Nephron (organoid): ENCODE results near the gene CXCL9.
A peak's percentile ranks its signal among the peaks of the same experiment; 100 is the strongest.

Experiments
- H3K27ac Mint-ChIP-seq, 3 experiments: 2 replicates each; pipeline ENCODE4 v1.8.0; 2020; ENCODE audit warnings: mixed read lengths in 3 of 3, mild to moderate bottlenecking in 2 of 3, moderate library complexity in 1 of 3
- H3K27me3 Mint-ChIP-seq: 2 replicates; pipeline ENCODE4 v1.8.0; 2021; ENCODE audit warnings: low read depth, mild to moderate bottlenecking, moderate library complexity, mixed read lengths
- H3K36me3 Mint-ChIP-seq: 2 replicates; pipeline ENCODE4 v1.8.0; 2020; ENCODE audit warnings: low read depth, mixed read lengths
- H3K4me1 Mint-ChIP-seq: 2 replicates; pipeline ENCODE4 v1.8.0; 2020; ENCODE audit warnings: mixed read lengths
- H3K4me3 Mint-ChIP-seq, 3 experiments: 2 replicates each; pipeline ENCODE4 v1.8.0; 2020; ENCODE audit warnings: mild to moderate bottlenecking in 3 of 3, mixed read lengths in 3 of 3, moderate library complexity in 2 of 3
- H3K9me3 Mint-ChIP-seq: 2 replicates; pipeline ENCODE4 v1.8.0; 2020; ENCODE audit warnings: mixed read lengths
- TF ChIP-seq, protein P1 (sequence below), 3 experiments: fragments of 200-600 bp; sonication (generic); IDR thresholded peaks; one replicate each; pipeline ENCODE4 v1.5.0; 2021; ENCODE audit warnings: antibody characterized with exemption in 3 of 3; ENCODE audit not compliant: unreplicated experiment in 3 of 3

Gene CXCL9

DNA sequence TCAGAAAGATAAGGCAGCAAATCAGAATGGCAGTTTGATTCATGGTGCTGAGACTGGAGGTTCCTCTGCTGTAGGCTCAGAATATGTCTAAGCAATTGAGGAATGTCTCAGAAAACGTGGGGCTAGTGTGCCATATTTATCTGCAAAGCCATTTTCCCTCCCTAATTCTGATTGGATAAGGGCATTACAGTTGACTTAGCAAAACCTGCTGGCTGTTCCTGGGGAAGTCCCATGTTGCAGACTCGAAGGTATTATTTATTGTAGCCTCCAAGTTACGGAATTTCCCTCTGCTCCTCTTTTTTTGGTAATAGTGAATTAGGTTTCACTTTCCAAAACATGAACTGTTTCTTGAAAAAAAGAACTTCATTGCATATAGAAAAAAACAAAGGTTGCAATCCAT is 16.1 kb upstream of the CXCL9 start, which contains the start of gene CXCL10:
Gene CXCL10, minus strand, starts transcription at position 109 of the 400 bp plus-strand sequence. Its CDS starts 66 bp downstream, at position 43.
- Mint-ChIP-seq H3K27me3 (no peaks in the 10 kb centered on the region), H3K9me3 (no peaks in the 10 kb centered on the region), H3K4me3 (no peak within 1 kb of the TSS), H3K4me1 (peaks cover 3% of the 10 kb centered on the region), H3K36me3 (no peaks in the 10 kb centered on the region), H3K27ac (no peak within 1 kb of the TSS)
- TF ChIP-seq, protein P1, sequence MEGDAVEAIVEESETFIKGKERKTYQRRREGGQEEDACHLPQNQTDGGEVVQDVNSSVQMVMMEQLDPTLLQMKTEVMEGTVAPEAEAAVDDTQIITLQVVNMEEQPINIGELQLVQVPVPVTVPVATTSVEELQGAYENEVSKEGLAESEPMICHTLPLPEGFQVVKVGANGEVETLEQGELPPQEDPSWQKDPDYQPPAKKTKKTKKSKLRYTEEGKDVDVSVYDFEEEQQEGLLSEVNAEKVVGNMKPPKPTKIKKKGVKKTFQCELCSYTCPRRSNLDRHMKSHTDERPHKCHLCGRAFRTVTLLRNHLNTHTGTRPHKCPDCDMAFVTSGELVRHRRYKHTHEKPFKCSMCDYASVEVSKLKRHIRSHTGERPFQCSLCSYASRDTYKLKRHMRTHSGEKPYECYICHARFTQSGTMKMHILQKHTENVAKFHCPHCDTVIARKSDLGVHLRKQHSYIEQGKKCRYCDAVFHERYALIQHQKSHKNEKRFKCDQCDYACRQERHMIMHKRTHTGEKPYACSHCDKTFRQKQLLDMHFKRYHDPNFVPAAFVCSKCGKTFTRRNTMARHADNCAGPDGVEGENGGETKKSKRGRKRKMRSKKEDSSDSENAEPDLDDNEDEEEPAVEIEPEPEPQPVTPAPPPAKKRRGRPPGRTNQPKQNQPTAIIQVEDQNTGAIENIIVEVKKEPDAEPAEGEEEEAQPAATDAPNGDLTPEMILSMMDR (IDR thresholded peaks at IDR 0.05; ENCODE audit: unreplicated experiment in 3 of 3) = no peak

DNA sequence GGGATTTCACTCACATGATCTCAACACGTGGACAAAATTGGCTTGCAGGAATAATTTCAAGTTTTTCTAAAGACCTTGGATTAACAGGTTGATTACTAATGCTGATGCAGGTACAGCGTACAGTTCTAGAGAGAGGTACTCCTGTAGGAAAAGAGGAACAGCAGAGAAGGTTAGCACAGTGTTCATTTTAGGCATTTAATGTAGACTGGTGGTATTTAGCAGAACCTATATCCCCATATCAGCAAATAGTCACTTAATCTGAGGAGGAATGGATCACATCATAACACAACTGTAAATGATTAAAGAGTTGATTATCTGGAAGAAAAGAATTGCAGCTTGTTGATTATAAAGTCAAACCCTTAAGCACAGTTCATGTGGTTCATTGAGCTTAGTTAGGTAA is 15.4 kb upstream of the CXCL9 start:
- H3K4me1 Mint-ChIP-seq = no peaks in the 10 kb centered on the region
- TF ChIP-seq, protein P1 (IDR thresholded peaks at IDR 0.05; ENCODE audit: unreplicated experiment in 3 of 3) = no peak
- H3K4me3 Mint-ChIP-seq = no peak overlapping the region
- no peaks in the 10 kb centered on the region for H3K36me3 Mint-ChIP-seq
- H3K9me3 Mint-ChIP-seq = no peaks in the 10 kb centered on the region
- no peaks in the 10 kb centered on the region for H3K27me3 Mint-ChIP-seq
- H3K27ac Mint-ChIP-seq = no peak overlapping the region

DNA sequence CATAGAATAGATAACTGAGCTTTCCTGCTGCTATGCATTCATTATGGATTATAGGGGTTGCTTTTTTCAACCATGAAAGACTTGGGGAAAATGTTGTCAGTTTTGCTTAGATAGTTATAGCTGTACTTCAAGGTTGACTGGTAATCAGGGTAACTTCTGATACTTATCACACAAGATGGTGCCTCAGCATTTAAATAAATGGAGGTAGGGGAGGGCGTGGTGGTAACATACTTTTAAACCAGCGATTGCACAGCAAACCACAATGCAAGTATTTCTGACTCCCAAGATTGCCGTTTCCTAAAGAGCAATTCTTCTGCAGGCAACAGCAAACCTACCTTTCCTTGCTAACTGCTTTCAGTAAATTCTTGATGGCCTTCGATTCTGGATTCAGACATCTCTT is 14.7 kb upstream of the CXCL9 start:
- Mint-ChIP-seq H3K27ac (no peak overlapping the region), H3K9me3 (no peaks in the 10 kb centered on the region), H3K36me3 (no peaks in the 10 kb centered on the region), H3K27me3 (no peaks in the 10 kb centered on the region), H3K4me3 (no peak overlapping the region), H3K4me1 (no peaks in the 10 kb centered on the region)
- TF ChIP-seq, protein P1 (IDR thresholded peaks at IDR 0.05; ENCODE audit: unreplicated experiment in 3 of 3) = no peak

- Mint-ChIP-seq H3K27me3 (no peaks in the 10 kb centered on the region), H3K36me3 (no peaks in the 10 kb centered on the region), H3K27ac (no peak overlapping the region), H3K4me3 (no peak overlapping the region), H3K4me1 (peaks cover 13% of the 10 kb centered on the region), H3K9me3 (no peaks in the 10 kb centered on the region)
- TF ChIP-seq, protein P1 (IDR thresholded peaks at IDR 0.05; ENCODE audit: unreplicated experiment in 3 of 3) = no peak
Measured at GRCh38 chr4:76017056-76017686, 9.9 kb upstream of the CXCL9 start.

GRCh38 chr4:76016393-76016792 is 9.1 kb upstream of the CXCL9 start:
- H3K4me1 Mint-ChIP-seq = peaks cover 20% of the 10 kb centered on the region
- no peak overlapping the region for H3K4me3 Mint-ChIP-seq
- H3K9me3 Mint-ChIP-seq = no peaks in the 10 kb centered on the region
- TF ChIP-seq, protein P1 (IDR thresholded peaks at IDR 0.05; ENCODE audit: unreplicated experiment in 3 of 3) = no peak
- no peaks in the 10 kb centered on the region for H3K36me3 Mint-ChIP-seq
- no peak overlapping the region for H3K27ac Mint-ChIP-seq
- H3K27me3 Mint-ChIP-seq = no peaks in the 10 kb centered on the region

DNA sequence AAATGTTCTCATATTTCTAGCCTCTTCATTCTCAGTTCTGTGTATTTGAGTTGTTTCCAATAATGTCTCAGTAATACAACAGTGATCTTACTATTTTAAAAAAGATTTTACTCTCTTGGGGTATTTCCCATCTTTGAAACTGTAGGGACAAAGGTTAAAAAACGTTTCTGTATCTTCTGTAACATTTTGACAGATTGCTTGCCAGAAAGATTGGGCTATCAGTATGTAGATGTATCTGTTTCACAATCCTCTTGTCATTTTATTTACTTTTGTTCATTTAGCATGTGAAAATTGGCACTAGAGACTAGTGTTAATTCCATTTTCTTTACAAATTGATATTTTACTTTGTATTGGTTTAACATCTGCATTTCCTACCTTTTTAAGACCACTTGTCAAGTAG is 6.2 kb upstream of the CXCL9 start:
- TF ChIP-seq, protein P1 (IDR thresholded peaks at IDR 0.05; ENCODE audit: unreplicated experiment in 3 of 3) = no peak
- no peak overlapping the region for H3K4me3 Mint-ChIP-seq
- peaks cover 22% of the 10 kb centered on the region for H3K4me1 Mint-ChIP-seq
- H3K27me3 Mint-ChIP-seq = no peaks in the 10 kb centered on the region
- no peaks in the 10 kb centered on the region for H3K36me3 Mint-ChIP-seq
- H3K9me3 Mint-ChIP-seq = no peaks in the 10 kb centered on the region
- H3K27ac Mint-ChIP-seq = peak overlapping the region in 2 of 3 experiments; percentile 30 to 99
